ENCODE measurements around the gene RHOC. TPM values are rescaled to one million over a fixed set of nuclear protein-coding genes. Genes with fewer than 3 reads are reported as not detected.

RHOC gene
- total RNA-seq, 1 donor from 2014 or later: 891 TPM

DNA sequence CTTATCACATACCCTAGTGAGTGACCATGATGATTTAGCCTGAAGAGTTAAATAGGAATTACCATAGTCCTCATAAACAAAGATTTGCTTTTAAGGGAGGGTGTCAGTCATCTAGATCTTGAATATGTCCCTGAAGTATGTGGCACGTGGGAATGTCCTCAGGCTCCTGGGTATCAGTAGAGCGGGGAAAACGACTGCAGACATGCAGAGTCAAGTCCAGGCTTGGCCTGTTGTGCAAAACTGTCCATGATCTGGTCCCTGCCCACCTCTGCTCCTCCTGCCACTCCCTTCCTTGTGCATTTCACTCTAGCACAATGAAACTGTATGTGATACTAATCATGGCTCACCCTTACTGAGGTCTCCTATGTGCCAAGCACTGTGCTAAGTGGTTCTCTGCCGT, 19.6 kb downstream of the RHOC start:
- no peak for DNase-seq (ENCODE audit: extremely low read depth, low read depth, low spot score)

- DNase-seq (ENCODE audit: extremely low read depth, low read depth, low spot score): no peak
Observed at GRCh38 chr1:112686835-112687234, 20.1 kb downstream of the RHOC start.

DNA sequence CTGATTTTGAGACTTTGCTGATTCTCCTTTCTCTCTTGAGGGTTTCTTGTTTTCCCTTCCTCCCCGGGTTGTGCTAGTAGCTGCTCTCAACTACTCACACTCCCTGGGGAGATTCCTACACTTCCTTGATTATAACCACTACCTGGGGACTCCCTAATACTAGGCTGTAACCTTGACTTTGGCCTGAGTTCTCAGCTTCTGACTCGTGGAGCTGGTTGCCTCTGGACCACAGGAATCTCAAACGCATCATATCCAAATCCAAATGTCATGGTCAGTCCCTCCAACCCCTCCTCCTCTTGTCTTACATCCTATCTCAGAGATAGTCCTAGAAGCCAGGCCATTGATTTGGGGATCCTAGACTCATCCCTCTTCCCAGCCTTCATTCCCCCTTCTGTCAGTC, 20.5 kb downstream of the RHOC start:
- DNase-seq (ENCODE audit: extremely low read depth, low read depth, low spot score): no peak

GRCh38 chr1:112685913-112686312, 21.0 kb downstream of the RHOC start:
- no peak for DNase-seq (ENCODE audit: extremely low read depth, low read depth, low spot score)

GRCh38 chr1:112678605-112679004, 28.3 kb downstream of the RHOC start:
- no peak for DNase-seq (ENCODE audit: extremely low read depth, low read depth, low spot score)

- DNase-seq (ENCODE audit: extremely low read depth, low read depth, low spot score): no peak
Observed at GRCh38 chr1:112677501-112677900, 29.4 kb downstream of the RHOC start.

DNA sequence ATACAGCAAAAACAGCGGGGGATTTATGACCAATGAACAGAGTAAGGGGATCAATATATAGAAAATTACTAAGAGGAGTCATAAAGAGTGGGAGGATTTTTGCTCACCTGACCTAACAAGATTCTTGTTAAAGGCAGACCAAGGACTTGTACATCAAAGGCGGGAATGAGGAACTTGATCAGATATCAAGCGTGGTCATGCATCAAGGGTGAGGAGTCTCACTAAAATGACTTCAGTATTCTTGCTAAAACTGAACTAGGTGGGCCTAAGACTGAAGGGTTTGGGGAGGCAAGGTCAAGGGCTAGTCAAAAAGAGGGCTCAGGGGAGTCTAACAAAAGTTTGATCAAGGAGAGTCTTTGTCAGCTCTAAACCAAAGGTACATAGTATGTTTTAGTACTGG, 30.4 kb downstream of the RHOC start:
- DNase-seq (ENCODE audit: extremely low read depth, low read depth, low spot score): no peak

DNA sequence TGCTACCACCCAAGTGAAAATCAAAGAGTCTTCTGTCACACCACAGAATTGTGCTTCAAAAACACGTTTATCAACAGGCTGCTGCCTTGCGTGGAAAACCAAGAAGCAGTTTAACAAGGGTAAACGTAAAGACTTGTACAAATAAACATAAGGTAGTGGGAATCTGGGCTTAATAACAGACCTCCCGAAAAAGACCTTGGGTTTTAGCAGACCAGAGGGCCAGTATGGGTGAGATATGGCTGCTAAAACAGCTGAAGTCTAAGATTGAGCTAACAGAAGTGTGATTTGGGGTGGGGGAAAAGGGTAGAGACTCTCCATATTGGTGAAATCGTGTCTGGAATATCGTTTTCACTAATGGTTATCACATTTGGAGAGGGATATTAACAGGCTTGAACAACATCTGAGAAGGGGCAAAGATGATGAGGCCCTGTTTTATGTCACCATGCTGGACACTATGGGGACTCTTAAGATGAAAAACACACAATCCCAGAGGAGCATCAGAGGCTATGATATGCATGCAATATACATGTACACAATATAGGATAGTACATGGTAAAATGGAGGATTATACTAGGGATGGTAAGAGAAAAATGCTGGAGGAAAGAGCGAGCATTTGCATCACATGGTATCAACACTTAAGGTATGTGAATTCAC, 31.1 kb downstream of the RHOC start:
- no peak for DNase-seq (ENCODE audit: extremely low read depth, low read depth, low spot score)

- DNase-seq (ENCODE audit: extremely low read depth, low read depth, low spot score): no peak
Observed at GRCh38 chr1:112674986-112675727, 31.8 kb downstream of the RHOC start.

- no peak for DNase-seq (ENCODE audit: extremely low read depth, low read depth, low spot score)
Observed at GRCh38 chr1:112674440-112674985, 32.4 kb downstream of the RHOC start, which contains the start of gene MOV10. Gene MOV10 (plus strand): TSS chr1:112674659. CDS start chr1:112674913, 254 bp downstream.

- no peak for DNase-seq (ENCODE audit: extremely low read depth, low read depth, low spot score)
Observed at GRCh38 chr1:112673592-112674439, 33.1 kb downstream of the RHOC start.

DNA sequence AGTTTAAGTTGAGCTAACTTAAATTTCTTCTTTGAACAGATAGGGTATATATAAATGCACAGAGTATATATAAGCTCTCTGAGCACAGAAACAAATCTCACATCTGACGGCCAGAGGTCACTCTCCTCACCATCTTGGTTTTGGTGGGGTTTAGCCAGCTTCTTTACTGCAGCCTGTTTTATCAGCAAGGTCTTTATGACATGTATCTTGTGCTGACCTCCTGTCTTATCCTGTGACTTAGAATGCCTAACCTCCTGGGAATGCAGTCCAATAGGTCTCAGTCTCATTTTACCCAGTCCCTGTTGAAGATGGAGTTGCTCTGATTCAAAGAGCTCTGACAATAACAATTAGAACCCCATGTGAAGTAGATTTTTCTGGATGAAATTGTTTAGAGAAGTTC, 34.1 kb downstream of the RHOC start:
- no peak for DNase-seq (ENCODE audit: extremely low read depth, low read depth, low spot score)

DNA sequence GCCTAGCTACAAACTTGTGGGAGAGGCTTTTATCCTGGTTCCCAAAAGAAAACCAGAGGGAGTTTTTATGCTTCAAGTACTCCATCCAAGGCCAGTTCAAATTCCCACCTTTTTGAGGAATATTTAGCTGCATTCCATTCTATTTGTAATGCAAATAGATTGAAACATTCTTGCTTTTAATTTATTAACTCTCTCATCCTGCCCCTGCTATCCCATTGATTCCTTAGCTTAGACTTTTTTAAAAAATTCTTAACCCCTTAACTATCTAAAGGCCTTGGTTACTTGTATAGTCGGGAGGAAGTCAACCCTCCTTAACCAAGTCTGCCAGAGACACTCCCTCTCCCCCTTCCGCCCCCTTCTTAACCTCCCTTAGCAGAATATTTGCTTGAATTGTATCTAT, 34.9 kb downstream of the RHOC start:
- DNase-seq (ENCODE audit: extremely low read depth, low read depth, low spot score): no peak

DNA sequence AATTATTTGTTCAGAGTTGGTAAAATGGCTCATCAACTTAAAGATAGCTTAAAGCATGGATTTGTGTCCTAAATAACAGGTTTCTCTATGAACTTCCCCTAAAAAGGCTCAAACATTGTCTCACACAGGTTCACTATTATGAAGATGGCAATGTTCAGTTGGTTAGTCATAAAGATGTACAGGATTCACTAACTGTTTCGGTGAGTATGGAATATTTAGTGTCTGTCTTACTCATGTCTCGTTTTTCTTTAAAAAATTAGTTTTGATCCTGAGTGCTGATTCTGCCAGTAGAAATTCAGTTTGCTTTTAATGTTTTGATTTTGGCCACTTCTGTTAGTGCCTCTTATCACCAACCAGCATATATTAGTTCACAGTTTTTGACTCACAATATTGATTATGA, 40.0 kb downstream of the RHOC start:
- DNase-seq (ENCODE audit: extremely low read depth, low read depth, low spot score): no peak

- no peak for DNase-seq (ENCODE audit: extremely low read depth, low read depth, low spot score)
Observed at GRCh38 chr1:112665857-112666256, 41.1 kb downstream of the RHOC start.

GRCh38 chr1:112651205-112651604, 55.7 kb downstream of the RHOC start:
- DNase-seq (ENCODE audit: extremely low read depth, low read depth, low spot score): no peak

Other genes starting within 250 kb of the RHOC start
- 0.48 and 4.4 TPM in 2 replicates for gene WNT2B, start 198.2 kb downstream of the RHOC start, total RNA-seq
- gene ST7L, start 88.0 kb downstream of the RHOC start, total RNA-seq: 13.5 and 16.3 TPM in 2 replicates
- gene CAPZA1, start 87.3 kb downstream of the RHOC start, total RNA-seq: 233 and 259 TPM in 2 replicates
- gene MOV10, start 32.5 kb downstream of the RHOC start, total RNA-seq: 56.0 and 97.3 TPM in 2 replicates
- gene PPM1J, start 8.2 kb upstream of the RHOC start, total RNA-seq: 1.6 and 2.2 TPM in 2 replicates
- gene SLC16A1, start 249.1 kb upstream of the RHOC start, total RNA-seq: 65.1 and 75.8 TPM in 2 replicates

All from glomerular endothelial cell (primary cell).